Heart left ventricle (tissue), 16 donors: ENCODE results near the gene ZSCAN2. TPM values are rescaled to one million over a fixed set of nuclear protein-coding genes. Genes with fewer than 3 reads are reported as not detected.

Experiments
- ATAC-seq, 4 donors: fragments of 200-7000 bp; cut with Tn5 transposase; one replicate each; pipeline ENCODE4 v1.9.1; 2020 to 2022; ENCODE audit warnings: moderate library complexity in 4 of 4, mild to moderate bottlenecking in 3 of 4, moderate number of reproducible peaks in 1 of 4
- DNase-seq, 5 donors: peaks; one replicate each; pipeline ENCODE4 v3.0.0-alpha.2; 2020
- H3K27ac ChIP-seq, 12 donors: fragments of 200-600 bp; sonication (generic) in 4 of 12; one replicate each; pipeline versions ENCODE4 v1.5.0 to v1.8.0; 2016 to 2022; ENCODE audit warnings: mild to moderate bottlenecking in 2 of 12
- H3K27me3 ChIP-seq, 9 donors: fragments of 200-600 bp; sonication (generic) in 2 of 9; one replicate each; pipeline versions ENCODE4 v1.5.1 to v1.8.0; 2016 to 2022; ENCODE audit warnings: mild to moderate bottlenecking in 3 of 9
- H3K36me3 ChIP-seq, 9 donors: fragments of 200-600 bp; sonication (generic) in 2 of 9; one replicate each; pipeline versions ENCODE4 v1.5.0 to v1.8.0; 2018 to 2022; ENCODE audit warnings: mild to moderate bottlenecking in 2 of 9
- H3K4me1 ChIP-seq, 12 donors: fragments of 200-600 bp; sonication (generic) in 4 of 12; one replicate each; pipeline versions ENCODE4 v1.5.0 to v1.8.0; 2016 to 2022; ENCODE audit warnings: mild to moderate bottlenecking in 3 of 12
- H3K4me3 ChIP-seq, 12 donors: fragments of 200-600 bp; sonication (generic) in 4 of 12; one replicate each; pipeline versions ENCODE4 v1.5.0 to v1.8.0; 2017 to 2022; ENCODE audit warnings: mild to moderate bottlenecking in 9 of 12, moderate library complexity in 4 of 12
- H3K9me3 ChIP-seq, 12 donors: fragments of 200-600 bp; sonication (generic) in 4 of 12; one replicate each; pipeline versions ENCODE4 v1.5.0 to v1.8.0; 2016 to 2022; ENCODE audit warnings: mild to moderate bottlenecking in 1 of 12
- CTCF ChIP-seq, 12 donors: fragments of 200-600 bp; sonication (generic) in 4 of 12; IDR thresholded peaks; one replicate each; pipeline versions ENCODE4 v1.5.0 to v1.8.0; 2018 to 2022; ENCODE audit warnings: antibody characterized with exemption in 12 of 12, mild to moderate bottlenecking in 5 of 12
- POLR2A ChIP-seq, 2 donors: fragments of 450-650 bp; IDR thresholded peaks; one replicate each; pipeline ENCODE4 v1.6.1; 2017; ENCODE audit warnings: antibody characterized with exemption in 2 of 2, mild to moderate bottlenecking in 2 of 2, moderate library complexity in 2 of 2
- WGBS, 4 donors: extraction: QIAGEN DNeasy Blood & Tissue Kit in 2 of 4; methylation state at CpG; one replicate each; pipeline versions ENCODE4 v1.1.5 to v1.1.7; 2013 to 2018; 5-methylcytosine and 5-hydroxymethylcytosine counted together
- intact Hi-C, 10 donors: fragments of 100-400 bp; cut with DNase I; formaldehyde crosslinking; loops; one replicate each; pipeline versions ENCODE4 v1.11.1 to v1.14.2; 2022
- polyA plus RNA-seq, 2 donors: library from polyadenylated mRNA; stranded (reverse); fragments of 200-250 nt; gene quantifications; one replicate each; pipeline ENCODE4 v1.2.3, GENCODE V29; 2013
- total RNA-seq, 9 donors: library from RNA; depleted of rRNA in 2 of 9; stranded (reverse); fragments of >200 nt in 2 of 9; fragmentation: NEBNext Ultra II Directional in 3 of 9; extraction: Animal tissue kit (Norgen Biotek cat#: 25700) in 3 of 9; gene quantifications; one replicate each; pipeline versions ENCODE4 v1.1.0 to v1.2.4, GENCODE V29; 2016 to 2023
- donor health status: ischemic (EF 13 %, LVEDD 7.1; RV severe dilation, severe dysfunction).
- donor health status: healthy with polysubstance abuse.
- donor health status: DM: no; HTN: yes; CAD: no.
- donor health status: DM: no; HTN: no; CAD: no.
- donor health status: ischemic (EF 25% LVEDD 6.9; RV normal size, moderate dysfunction).
- donor health status: ischemic (EF 25% LVEDD 5.7; RV mildly dilated, moderate dysfunction).
- donor health status: healthy.
- donor health status: DM: yes; HTN: yes; CAD: no.
- donor health status: ischemic (EF 35%, LVEDD 5.7; RV mildly dilated, moderate dysfunction).
- donor health status: nonischemic (EF 11% LVEDD 7.7; RV severe dilation, severe dysfunction).
- donor health status: DM: yes; HTN: yes; CAD: no.
- donor health status: PGD.
- donor health status: ischemic (EF 29% LVEDD 5.4; RV normal size, mild dysfunction).
- donor health status: nonischemic (EF 23%, LVEDD 6.1; RV moderate dilation, normal function).

Gene ZSCAN2
- total and polyA plus RNA-seq, 11 donors = 4.3 to 10.6 (median 5.6) TPM

GRCh38 chr15:84597296-84597695 lies 3.5 kb upstream of the ZSCAN2 start:
- peaks cover 0 to 57% (median 9%) of the 10 kb centered on the region in 12 donors for H3K4me1 ChIP-seq
- intact Hi-C loops = loop anchor here in 7 of 10 donors (5.0 to 10.0 kb wide), 6 partner anchors 35 to 448 kb away; partner anchors contain the start of gene ALPK3 (in 2 of the 7)
- 66 to 85% (median 75%) methylated on average over 3 of the region's 3 CpGs for WGBS, 4 donors

GRCh38 chr15:84598250-84598649 lies 2.6 kb upstream of the ZSCAN2 start:
- Histone ChIP-seq H3K9me3 (no peaks in the 10 kb centered on the region), H3K4me1 (peaks cover 0 to 57% (median 9%) of the 10 kb centered on the region in 12 donors), H3K27ac (peak overlapping the region in 2 of 12 donors; percentile 27 to 90), H3K27me3 (no peaks in the 10 kb centered on the region), H3K36me3 (no peaks in the 10 kb centered on the region), H3K4me3 (no peak overlapping the region)
- intact Hi-C loops = loop anchor here in 8 of 10 donors (2.0 to 10.0 kb wide), 7 partner anchors 33 to 447 kb away; partner anchors contain the start of gene ALPK3 (in 2 of the 8)
- WGBS, 4 donors = 79 to 93% (median 85%) methylated on average over 2 of the region's 2 CpGs
- DNase-seq = no peak
- no peak for ATAC-seq
- TF ChIP-seq CTCF (IDR thresholded peaks at IDR 0.05) (no peak), POLR2A (IDR thresholded peaks at IDR 0.05) (no peak)

More at GRCh38 chr15:84597296-84597695, 3.5 kb upstream of the ZSCAN2 start:
- no peak for TF ChIP-seq POLR2A (IDR thresholded peaks at IDR 0.05)
- no peak for TF ChIP-seq CTCF (IDR thresholded peaks at IDR 0.05)
- ATAC-seq (no peak), DNase-seq (no peak)
- no peaks in the 10 kb centered on the region for H3K9me3 ChIP-seq
- no peaks in the 10 kb centered on the region for H3K36me3 ChIP-seq
- no peaks in the 10 kb centered on the region for H3K27me3 ChIP-seq
- no peak overlapping the region for H3K4me3 ChIP-seq
- no peak overlapping the region for H3K27ac ChIP-seq

GRCh38 chr15:84598993-84599392 lies 1.8 kb upstream of the ZSCAN2 start:
- WGBS, 4 donors = 84 to 100% (median 92%) methylated on average over 1 of the region's 1 CpG
- Histone ChIP-seq H3K27me3 (no peaks in the 10 kb centered on the region), H3K27ac (peak overlapping the region in 2 of 12 donors; percentile 27 to 90), H3K9me3 (no peaks in the 10 kb centered on the region), H3K4me1 (peaks cover 0 to 57% (median 9%) of the 10 kb centered on the region in 12 donors), H3K4me3 (no peak overlapping the region), H3K36me3 (peaks cover 0 to 6% (median 4%) of the 10 kb centered on the region in 9 donors)
- DNase-seq (peak in 1 of 5 donors; percentile 42), ATAC-seq (no peak)
- no peak for TF ChIP-seq POLR2A (IDR thresholded peaks at IDR 0.05)
- peak; percentile 50 to 78 (median 60) for TF ChIP-seq CTCF (IDR thresholded peaks at IDR 0.05)
- intact Hi-C loops = loop anchor here in 8 of 10 donors (2.0 to 10.0 kb wide), 7 partner anchors 32 to 446 kb away; partner anchors contain the start of gene ALPK3 (in 2 of the 8)

GRCh38 chr15:84599906-84600305 lies 903 bp upstream of the ZSCAN2 start:
- 69 to 80% (median 76%) methylated on average over 10 of the region's 10 CpGs for WGBS, 4 donors
- Histone ChIP-seq H3K4me1 (peaks cover 0 to 54% (median 9%) of the 10 kb centered on the region in 12 donors), H3K9me3 (no peaks in the 10 kb centered on the region), H3K4me3 (peak overlapping the region in 8 of 12 donors; percentile 75 to 97 (median 92)), H3K27me3 (no peaks in the 10 kb centered on the region), H3K36me3 (peaks cover 0 to 14% (median 8%) of the 10 kb centered on the region in 9 donors), H3K27ac (peak overlapping the region in 2 of 12 donors; percentile 72 to 76)
- no peak for ATAC-seq
- DNase-seq = peak in 1 of 5 donors; percentile 31
- intact Hi-C loops = loop anchor here (1.0 to 10.0 kb wide), 17 partner anchors 31 to 445 kb away; partner anchors contain the start of genes WDR73 (in 3 of the 10), ALPK3 (in 2 of the 10), NMB (in 1 of the 10) and SEC11A (in 1 of the 10)
- TF ChIP-seq CTCF (IDR thresholded peaks at IDR 0.05) = no peak
- no peak for TF ChIP-seq POLR2A (IDR thresholded peaks at IDR 0.05)
